Osteocyte (in vitro differentiated cells): ENCODE data around the gene CNTNAP2. TPM values are rescaled to one million over a fixed set of nuclear protein-coding genes. Genes with fewer than 3 reads are reported as not detected.

Experiments
- DNase-seq: peaks from one replicate; pipeline ENCODE4 v3.0.0; 2021; ENCODE audit warnings: mixed read lengths; ENCODE audit not compliant: unreplicated experiment; ENCODE audit errors: extremely low spot score
- H3K27ac Mint-ChIP-seq: one replicate; pipeline ENCODE4 v1.8.0; 2021; ENCODE audit warnings: mild to moderate bottlenecking, mixed read lengths; ENCODE audit not compliant: unreplicated experiment
- H3K27me3 Mint-ChIP-seq: one replicate; pipeline ENCODE4 v1.8.0; 2021; ENCODE audit warnings: mixed read lengths; ENCODE audit not compliant: unreplicated experiment
- H3K36me3 Mint-ChIP-seq: one replicate; pipeline ENCODE4 v1.8.0; 2021; ENCODE audit warnings: mixed read lengths; ENCODE audit not compliant: unreplicated experiment
- H3K4me1 Mint-ChIP-seq: one replicate; pipeline ENCODE4 v1.8.0; 2021; ENCODE audit warnings: mixed read lengths; ENCODE audit not compliant: unreplicated experiment
- H3K4me3 Mint-ChIP-seq: one replicate; pipeline ENCODE4 v1.8.0; 2021; ENCODE audit warnings: mild to moderate bottlenecking, moderate library complexity, mixed read lengths; ENCODE audit not compliant: unreplicated experiment
- H3K9me3 Mint-ChIP-seq: one replicate; pipeline ENCODE4 v1.8.0; 2021; ENCODE audit warnings: mixed read lengths; ENCODE audit not compliant: unreplicated experiment
- total RNA-seq: library from RNA; stranded (reverse); gene quantifications from 2 replicates; pipeline ENCODE4 v1.2.1, GENCODE V29; 2021
- TF ChIP-seq, protein P1 (sequence below): fragments of 200-600 bp; sonication (generic); IDR thresholded peaks from 2 replicates; pipeline ENCODE4 v1.5.0; 2021; ENCODE audit warnings: antibody characterized with exemption, mild to moderate bottlenecking, moderate library complexity

The CNTNAP2 gene
- total RNA-seq, 1 donor from 2014 or later, result 1.4 TPM

DNA sequence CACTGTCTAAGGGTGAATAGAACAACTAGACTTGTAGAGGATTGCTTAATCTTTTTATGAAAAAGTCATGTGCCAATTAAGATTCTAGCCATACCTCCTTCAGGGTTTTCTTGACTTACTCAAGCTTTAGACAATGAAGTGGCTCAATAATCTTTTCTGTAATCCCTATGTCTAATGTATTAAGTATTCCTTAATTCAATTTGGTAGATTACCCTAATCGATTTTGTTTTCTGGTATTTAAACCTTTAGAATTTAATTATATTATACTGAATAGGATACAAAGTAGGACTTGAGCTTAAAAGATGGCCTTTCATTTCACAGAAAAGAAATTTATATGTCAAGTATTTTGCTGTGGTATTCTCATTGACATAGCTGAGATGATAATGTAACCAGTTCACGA is 1876.1 kb downstream of the CNTNAP2 start:
- H3K4me1 Mint-ChIP-seq, result no peaks in the 10 kb centered on the region
- TF ChIP-seq, protein P1, sequence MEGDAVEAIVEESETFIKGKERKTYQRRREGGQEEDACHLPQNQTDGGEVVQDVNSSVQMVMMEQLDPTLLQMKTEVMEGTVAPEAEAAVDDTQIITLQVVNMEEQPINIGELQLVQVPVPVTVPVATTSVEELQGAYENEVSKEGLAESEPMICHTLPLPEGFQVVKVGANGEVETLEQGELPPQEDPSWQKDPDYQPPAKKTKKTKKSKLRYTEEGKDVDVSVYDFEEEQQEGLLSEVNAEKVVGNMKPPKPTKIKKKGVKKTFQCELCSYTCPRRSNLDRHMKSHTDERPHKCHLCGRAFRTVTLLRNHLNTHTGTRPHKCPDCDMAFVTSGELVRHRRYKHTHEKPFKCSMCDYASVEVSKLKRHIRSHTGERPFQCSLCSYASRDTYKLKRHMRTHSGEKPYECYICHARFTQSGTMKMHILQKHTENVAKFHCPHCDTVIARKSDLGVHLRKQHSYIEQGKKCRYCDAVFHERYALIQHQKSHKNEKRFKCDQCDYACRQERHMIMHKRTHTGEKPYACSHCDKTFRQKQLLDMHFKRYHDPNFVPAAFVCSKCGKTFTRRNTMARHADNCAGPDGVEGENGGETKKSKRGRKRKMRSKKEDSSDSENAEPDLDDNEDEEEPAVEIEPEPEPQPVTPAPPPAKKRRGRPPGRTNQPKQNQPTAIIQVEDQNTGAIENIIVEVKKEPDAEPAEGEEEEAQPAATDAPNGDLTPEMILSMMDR, result no peak
- DNase-seq, result no peak

GRCh38 chr7:147997636-147998035 is 1881.0 kb downstream of the CNTNAP2 start:
- H3K36me3 Mint-ChIP-seq, result no peaks in the 10 kb centered on the region
- TF ChIP-seq, protein P1, result no peak
- peaks cover 11% of the 10 kb centered on the region for H3K9me3 Mint-ChIP-seq
- DNase-seq, result no peak
- no peaks in the 10 kb centered on the region for H3K27me3 Mint-ChIP-seq
- H3K27ac Mint-ChIP-seq, result no peak overlapping the region
- H3K4me1 Mint-ChIP-seq, result no peaks in the 10 kb centered on the region
- H3K4me3 Mint-ChIP-seq, result no peak overlapping the region

More for the DNA sequence above, 1876.1 kb downstream of the CNTNAP2 start:
- Mint-ChIP-seq H3K36me3 (no peaks in the 10 kb centered on the region), H3K27me3 (no peaks in the 10 kb centered on the region), H3K4me3 (no peak overlapping the region), H3K9me3 (peaks cover 17% of the 10 kb centered on the region), H3K27ac (no peak overlapping the region)

GRCh38 chr7:147999962-148000361 is 1883.4 kb downstream of the CNTNAP2 start:
- H3K4me3 Mint-ChIP-seq, result no peak overlapping the region
- TF ChIP-seq, protein P1, result no peak
- H3K36me3 Mint-ChIP-seq, result no peaks in the 10 kb centered on the region
- no peaks in the 10 kb centered on the region for H3K27me3 Mint-ChIP-seq
- H3K9me3 Mint-ChIP-seq, result peaks cover 11% of the 10 kb centered on the region
- no peak overlapping the region for H3K27ac Mint-ChIP-seq
- DNase-seq, result no peak
- H3K4me1 Mint-ChIP-seq, result no peaks in the 10 kb centered on the region

GRCh38 chr7:148011753-148012152 is 1895.2 kb downstream of the CNTNAP2 start:
- TF ChIP-seq, protein P1, result no peak
- H3K27me3 Mint-ChIP-seq, result no peaks in the 10 kb centered on the region
- no peak overlapping the region for H3K4me3 Mint-ChIP-seq
- no peak for DNase-seq
- no peaks in the 10 kb centered on the region for H3K4me1 Mint-ChIP-seq
- H3K36me3 Mint-ChIP-seq, result no peaks in the 10 kb centered on the region
- no peaks in the 10 kb centered on the region for H3K9me3 Mint-ChIP-seq
- no peak overlapping the region for H3K27ac Mint-ChIP-seq

DNA sequence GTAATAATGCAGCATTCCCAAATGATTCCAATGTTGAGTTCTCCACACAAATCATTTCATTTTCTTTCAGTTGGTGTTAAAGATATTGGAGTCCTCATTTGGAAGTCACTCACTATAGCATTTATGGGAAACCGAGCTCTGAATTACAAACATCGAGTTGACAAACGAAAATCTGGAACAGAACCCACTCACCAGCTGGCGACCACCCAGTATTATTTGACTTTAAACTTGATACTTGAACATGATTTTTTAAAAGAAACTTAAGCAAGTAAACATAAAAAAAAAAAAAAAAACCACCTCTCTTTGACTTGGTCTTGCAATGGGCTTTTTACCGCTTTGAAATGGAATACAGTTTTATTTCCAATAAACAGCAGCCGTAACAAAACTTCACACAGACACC is 1897.4 kb downstream of the CNTNAP2 start:
- Mint-ChIP-seq H3K9me3 (no peaks in the 10 kb centered on the region), H3K4me1 (no peaks in the 10 kb centered on the region), H3K36me3 (no peaks in the 10 kb centered on the region), H3K4me3 (no peak overlapping the region), H3K27me3 (no peaks in the 10 kb centered on the region), H3K27ac (no peak overlapping the region)
- TF ChIP-seq, protein P1, result no peak
- DNase-seq, result no peak
